PC-3 (cell line): ENCODE data around the gene PAPSS2. TPM values are rescaled to one million over a fixed set of nuclear protein-coding genes. Genes with fewer than 3 reads are reported as not detected.
A peak's percentile ranks its signal among the peaks of the same experiment; 100 is the strongest.

ENCODE experiments used
- ATAC-seq: fragments of 200-7000 bp; cut with Tn5 transposase; 2 replicates; pipeline ENCODE4 v1.9.1; 2020; ENCODE audit warnings: mild to moderate bottlenecking, moderate library complexity
- BruUV-seq: library from RNA; stranded (reverse); fragments of 400-500 nt; replicated peaks from 2 replicates; lab custom pipeline; 2021; lab: Mats Ljungman, UMichigan
- CTCF ChIA-PET: fragments of 300-600 bp; sonication (Branson Sonifier 250); formaldehyde crosslinking; loops from one replicate; lab custom pipeline; 2022; ENCODE audit warnings: antibody characterized with exemption; lab: Charles Lee
- POLR2A ChIA-PET: fragments of 300-600 bp; sonication (Branson Sonifier 250); formaldehyde crosslinking; loops from one replicate; lab custom pipeline; 2022; ENCODE audit warnings: antibody characterized with exemption; ENCODE audit not compliant: unreplicated experiment; lab: Charles Lee
- DNase-seq: peaks from one replicate; pipeline ENCODE4 v3.0.0-alpha.2; 2015
- H2AFZ ChIP-seq: fragments of 300-600 bp; sonication (generic); 2 replicates; pipeline ENCODE4 v1.6.0; 2016; ENCODE audit warnings: antibody characterized with exemption, low read length
- H3F3A ChIP-seq: fragments of 300-600 bp; sonication (generic); one replicate; pipeline ENCODE4 v1.6.0; 2017; ENCODE audit warnings: antibody characterized with exemption, low read length, control low read depth, mild to moderate bottlenecking; ENCODE audit not compliant: unreplicated experiment
- H3K27ac ChIP-seq: fragments of 300-600 bp; sonication (generic); 2 replicates; pipeline ENCODE4 v1.5.1; 2016; ENCODE audit warnings: mild to moderate bottlenecking, low read length
- H3K27me3 ChIP-seq: fragments of 300-600 bp; sonication (generic); 2 replicates; pipeline ENCODE4 v1.6.1; 2016; ENCODE audit warnings: low read length, mixed read lengths
- H3K36me3 ChIP-seq: fragments of 300-600 bp; sonication (generic); 2 replicates; pipeline ENCODE4 v1.6.1; 2016; ENCODE audit warnings: low read depth, mixed run types, low read length, mixed read lengths
- H3K4me1 ChIP-seq: fragments of 300-600 bp; sonication (generic); 2 replicates; pipeline ENCODE4 v1.5.1; 2016; ENCODE audit warnings: low read length; ENCODE audit not compliant: insufficient read depth
- H3K4me2 ChIP-seq: fragments of 300-600 bp; sonication (generic); 2 replicates; pipeline ENCODE4 v1.6.0; 2016; ENCODE audit warnings: low read length
- H3K4me3 ChIP-seq: fragments of 300-600 bp; sonication (generic); 2 replicates; pipeline ENCODE4 v1.5.1; 2016; ENCODE audit warnings: mild to moderate bottlenecking, low read length, mixed read lengths
- H3K79me2 ChIP-seq: fragments of 300-600 bp; sonication (generic); 2 replicates; pipeline ENCODE4 v1.6.1; 2017; ENCODE audit warnings: low read length, mixed read lengths
- H3K9ac ChIP-seq: fragments of 300-600 bp; sonication (generic); 2 replicates; pipeline ENCODE4 v1.6.0; 2016; ENCODE audit warnings: mild to moderate bottlenecking, low read length
- H3K9me2 ChIP-seq: fragments of 300-600 bp; sonication (generic); replicated peaks from 2 replicates; pipeline ENCODE4 v1.6.1; 2016; ENCODE audit warnings: mixed run types, low read length, mixed read lengths
- H3K9me3 ChIP-seq: fragments of 300-600 bp; sonication (generic); 2 replicates; pipeline ENCODE4 v1.6.1; 2016; ENCODE audit warnings: low read length, mixed read lengths
- H4K20me1 ChIP-seq: fragments of 300-600 bp; sonication (generic); 2 replicates; pipeline ENCODE4 v1.6.1; 2016; ENCODE audit warnings: low read length, mixed read lengths
- EZH2 ChIP-seq: fragments of 300-600 bp; sonication (generic); IDR thresholded peaks from one replicate; pipeline ENCODE4 v1.6.1; 2017; ENCODE audit warnings: antibody characterized with exemption, mild to moderate bottlenecking, low read length; ENCODE audit not compliant: unreplicated experiment
- EZH2phosphoT487 ChIP-seq: fragments of 300-600 bp; sonication (generic); IDR thresholded peaks from 2 replicates; pipeline ENCODE4 v1.6.1; 2018; ENCODE audit warnings: mild to moderate bottlenecking, antibody characterized with exemption, low read length, borderline replicate concordance
- intact Hi-C: fragments of 100-400 bp; cut with micrococcal nuclease; formaldehyde crosslinking; loops from 2 replicates; pipeline ENCODE4 v1.9.0; 2023
- total RNA-seq: library from RNA; depleted of rRNA; stranded (reverse); fragments of >200 nt; gene quantifications from 2 replicates; pipeline ENCODE4 v1.2.3, GENCODE V29; 2014; rRNA removed
- TF ChIP-seq, protein P1 (sequence below): fragments of 300-600 bp; sonication (generic); conservative IDR thresholded peaks from 2 replicates; pipeline ENCODE4 v1.5.1; 2017; ENCODE audit warnings: antibody characterized with exemption, low read depth, mild to moderate bottlenecking, low read length

The PAPSS2 gene
- total RNA-seq, 1 experiment from 2014 or later = 16.4 TPM

DNA sequence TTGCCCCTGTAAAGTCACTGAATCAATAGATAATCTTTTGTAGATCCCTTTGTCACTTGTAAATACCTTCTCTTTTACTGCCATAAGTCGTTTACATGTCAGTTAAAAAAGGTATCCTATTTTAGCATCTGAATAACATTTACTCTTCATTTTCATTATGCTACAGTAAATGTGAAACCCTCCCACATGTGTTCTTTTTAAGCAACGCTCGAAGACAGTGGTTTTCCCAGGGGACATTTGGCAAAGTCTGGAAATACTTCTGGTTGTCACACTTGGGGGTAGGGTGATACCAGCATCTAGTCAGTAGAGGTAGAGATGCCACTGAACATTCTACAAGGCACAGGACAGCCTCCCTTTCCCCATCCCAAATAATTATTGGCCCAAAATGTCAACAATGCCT is 134.6 kb downstream of the PAPSS2 start:
- intact Hi-C loops = no loop called here
- no peak overlapping the region for H2AFZ ChIP-seq
- H3K79me2 ChIP-seq = 0 out of 2 replicates have a peak, but pooled peaks cover 15% of the 10 kb centered on the region
- H3K9me2 ChIP-seq = no peaks in the 10 kb centered on the region
- ChIA-PET CTCF (no interaction called here), POLR2A (no interaction called here)
- H3K4me3 ChIP-seq = no peak overlapping the region
- no TSS peak for BruUV-seq
- no peaks in the 10 kb centered on the region for H3F3A ChIP-seq
- H3K36me3 ChIP-seq = peaks cover 12% of the 10 kb centered on the region
- H3K9ac ChIP-seq = no peak overlapping the region
- no peaks in the 10 kb centered on the region for H3K9me3 ChIP-seq
- DNase-seq (no peak), ATAC-seq (peak; percentile 31; the same call in 1 of the 2 replicates)
- H4K20me1 ChIP-seq = no peaks in the 10 kb centered on the region
- no peaks in the 10 kb centered on the region for H3K27me3 ChIP-seq
- H3K4me2 ChIP-seq = no peak overlapping the region
- H3K27ac ChIP-seq = no peak overlapping the region
- TF ChIP-seq EZH2phosphoT487 = no peak
- TF ChIP-seq, protein P1, sequence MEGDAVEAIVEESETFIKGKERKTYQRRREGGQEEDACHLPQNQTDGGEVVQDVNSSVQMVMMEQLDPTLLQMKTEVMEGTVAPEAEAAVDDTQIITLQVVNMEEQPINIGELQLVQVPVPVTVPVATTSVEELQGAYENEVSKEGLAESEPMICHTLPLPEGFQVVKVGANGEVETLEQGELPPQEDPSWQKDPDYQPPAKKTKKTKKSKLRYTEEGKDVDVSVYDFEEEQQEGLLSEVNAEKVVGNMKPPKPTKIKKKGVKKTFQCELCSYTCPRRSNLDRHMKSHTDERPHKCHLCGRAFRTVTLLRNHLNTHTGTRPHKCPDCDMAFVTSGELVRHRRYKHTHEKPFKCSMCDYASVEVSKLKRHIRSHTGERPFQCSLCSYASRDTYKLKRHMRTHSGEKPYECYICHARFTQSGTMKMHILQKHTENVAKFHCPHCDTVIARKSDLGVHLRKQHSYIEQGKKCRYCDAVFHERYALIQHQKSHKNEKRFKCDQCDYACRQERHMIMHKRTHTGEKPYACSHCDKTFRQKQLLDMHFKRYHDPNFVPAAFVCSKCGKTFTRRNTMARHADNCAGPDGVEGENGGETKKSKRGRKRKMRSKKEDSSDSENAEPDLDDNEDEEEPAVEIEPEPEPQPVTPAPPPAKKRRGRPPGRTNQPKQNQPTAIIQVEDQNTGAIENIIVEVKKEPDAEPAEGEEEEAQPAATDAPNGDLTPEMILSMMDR = no peak
- TF ChIP-seq EZH2 = no peak
- H3K4me1 ChIP-seq = no peaks in the 10 kb centered on the region

Other genes with a start within 250 kb of the PAPSS2 start
- gene MINPP1, start 155.0 kb upstream of the PAPSS2 start, total RNA-seq = 13.6 and 14.3 TPM in 2 replicates
- 14.9 and 15.7 TPM in 2 replicates for gene ATAD1, start 158.3 kb downstream of the PAPSS2 start, total RNA-seq
- gene KLLN, start 203.7 kb downstream of the PAPSS2 start, total RNA-seq = 0.15 and 0.23 TPM in 2 replicates
- gene PTEN, start 203.7 kb downstream of the PAPSS2 start, total RNA-seq = 7.8 and 18.5 TPM in 2 replicates